Gastrocnemius medialis (tissue), 4 donors: ENCODE measurements around the gene LYPD1. TPM values are rescaled to one million over a fixed set of nuclear protein-coding genes. Genes with fewer than 3 reads are reported as not detected.

Experiments used
- ATAC-seq, 2 donors: fragments of 150-250 bp; one replicate each; pipeline ENCODE4 v1.9.1; 2016
- DNase-seq, 2 donors: peaks; one replicate each; pipeline ENCODE4 v3.0.0-alpha.2; 2019
- H3K27ac ChIP-seq, 4 donors: fragments of 200-600 bp; sonication (generic); 1 replicate in 1 of 4; 2 replicates in 3 of 4; pipeline ENCODE4 v1.5.1; 2016 to 2018; ENCODE audit warnings: mild to moderate bottlenecking in 2 of 4, moderate library complexity in 1 of 4
- H3K27me3 ChIP-seq, 3 donors: fragments of 200-600 bp; sonication (generic) in 2 of 3; 1 replicate in 1 of 3; 2 replicates in 2 of 3; pipeline versions ENCODE4 v1.5.1 to v1.6.0; 2016 to 2019; ENCODE audit warnings: mild to moderate bottlenecking in 1 of 3, moderate library complexity in 1 of 3
- H3K36me3 ChIP-seq, 2 donors: fragments of 200-600 bp; sonication (generic) in 1 of 2; one replicate each; pipeline ENCODE4 v1.5.1; 2017 to 2018
- H3K4me1 ChIP-seq, 2 donors: fragments of 200-600 bp; sonication (generic) in 1 of 2; one replicate each; pipeline ENCODE4 v1.5.1; 2016 to 2017; ENCODE audit warnings: mild to moderate bottlenecking in 2 of 2
- H3K4me3 ChIP-seq, 4 donors: fragments of 200-600 bp; sonication (generic) in 3 of 4; 1 replicate in 1 of 4; 2 replicates in 3 of 4; pipeline ENCODE4 v1.5.1; 2016 to 2019; ENCODE audit warnings: mild to moderate bottlenecking in 2 of 4
- H3K9me3 ChIP-seq, 3 donors: fragments of 200-600 bp; sonication (generic) in 2 of 3; 1 replicate in 1 of 3; 2 replicates in 2 of 3; pipeline ENCODE4 v1.5.1; 2016 to 2019
- CTCF ChIP-seq, 5 experiments: fragments of 450-650 bp in 3 of 5; fragments of 200-600 bp in 2 of 5; sonication (generic) in 2 of 5; IDR thresholded peaks in 4 of 5; conservative IDR thresholded peaks in 1 of 5; 1 replicate in 4 of 5; 2 replicates in 1 of 5; pipeline ENCODE4 v1.5.1; 2016 to 2019; ENCODE audit warnings: antibody characterized with exemption in 5 of 5, mild to moderate bottlenecking in 3 of 5, moderate library complexity in 3 of 5
- POLR2A ChIP-seq, 2 donors: fragments of 450-650 bp; IDR thresholded peaks; one replicate each; pipeline ENCODE4 v1.6.1; 2017; ENCODE audit warnings: antibody characterized with exemption in 2 of 2, mild to moderate bottlenecking in 2 of 2, moderate library complexity in 2 of 2
- in situ Hi-C, 4 donors: fragments of 200-750 bp; cut with MboI; loops; one replicate each; pipeline versions ENCODE4 v1.15.0 to v1.8.0; 2017; ENCODE audit warnings: low sequenced_read_pairs in 4 of 4
- intact Hi-C: fragments of 100-400 bp; cut with DNase I; formaldehyde crosslinking; loops from one replicate; pipeline ENCODE4 v1.15.1; 2023; ENCODE audit warnings: low total_unique reads
- total RNA-seq, 4 donors: library from RNA; depleted of rRNA; stranded (reverse); fragments of >200 nt; gene quantifications; one replicate each; pipeline versions ENCODE4 v1.1.0 to v1.2.3, GENCODE V29; 2016

Gene LYPD1
- total RNA-seq, 4 donors from 2014 or later = 0.24 to 0.34 TPM; not detected in 2

- Histone ChIP-seq H3K27ac (no peak overlapping the region), H3K27me3 (no peaks in the 10 kb centered on the region), H3K36me3 (no peaks in the 10 kb centered on the region), H3K4me3 (no peak overlapping the region), H3K4me1 (no peaks in the 10 kb centered on the region), H3K9me3 (no peaks in the 10 kb centered on the region)
- in situ Hi-C loops (no loop called here), intact Hi-C loops (no loop called here)
- DNase-seq (no peak), ATAC-seq (no peak)
- no peak for TF ChIP-seq CTCF (IDR thresholded peaks at IDR 0.05 in 4 of 5, conservative IDR thresholded peaks at IDR 0.05 in 1 of 5)
Observed at GRCh38 chr2:132638313-132639040, 31.5 kb downstream of the LYPD1 start.

- H3K9me3 ChIP-seq = no peaks in the 10 kb centered on the region
- TF ChIP-seq POLR2A (IDR thresholded peaks at IDR 0.05) = no peak
- no peak for TF ChIP-seq CTCF (IDR thresholded peaks at IDR 0.05 in 4 of 5, conservative IDR thresholded peaks at IDR 0.05 in 1 of 5)
- no peak overlapping the region for H3K27ac ChIP-seq
- in situ Hi-C loops = no loop called here
- ATAC-seq (no peak), DNase-seq (no peak)
- intact Hi-C loops = no loop called here
- no peaks in the 10 kb centered on the region for H3K4me1 ChIP-seq
- no peaks in the 10 kb centered on the region for H3K27me3 ChIP-seq
- no peaks in the 10 kb centered on the region for H3K36me3 ChIP-seq
- no peak overlapping the region for H3K4me3 ChIP-seq
Observed at GRCh38 chr2:132636346-132636745, 33.7 kb downstream of the LYPD1 start.

- Histone ChIP-seq H3K4me1 (no peaks in the 10 kb centered on the region), H3K4me3 (no peak overlapping the region), H3K9me3 (no peaks in the 10 kb centered on the region), H3K27ac (no peak overlapping the region), H3K36me3 (no peaks in the 10 kb centered on the region), H3K27me3 (no peaks in the 10 kb centered on the region)
- TF ChIP-seq POLR2A (IDR thresholded peaks at IDR 0.05) = no peak
- TF ChIP-seq CTCF (IDR thresholded peaks at IDR 0.05 in 4 of 5, conservative IDR thresholded peaks at IDR 0.05 in 1 of 5) = no peak
- intact Hi-C loops (no loop called here), in situ Hi-C loops (no loop called here)
- no peak for ATAC-seq
- DNase-seq = no peak
Observed at GRCh38 chr2:132633635-132634034, 36.4 kb downstream of the LYPD1 start.

GRCh38 chr2:132632000-132632649, 37.9 kb downstream of the LYPD1 start:
- Histone ChIP-seq H3K9me3 (no peaks in the 10 kb centered on the region), H3K27ac (no peak overlapping the region), H3K27me3 (no peaks in the 10 kb centered on the region), H3K36me3 (no peaks in the 10 kb centered on the region), H3K4me3 (no peak overlapping the region), H3K4me1 (no peaks in the 10 kb centered on the region)
- ATAC-seq (no peak), DNase-seq (no peak)
- intact Hi-C loops (no loop called here), in situ Hi-C loops (no loop called here)
- TF ChIP-seq POLR2A (IDR thresholded peaks at IDR 0.05) (no peak), CTCF (IDR thresholded peaks at IDR 0.05 in 4 of 5, conservative IDR thresholded peaks at IDR 0.05 in 1 of 5) (no peak)
